GM19452 (cell line): Measurements from ENCODE around the gene MASP1.
A peak's percentile ranks its signal among the peaks of the same experiment; 100 is the strongest.

Experiments used
- ATAC-seq: cut with Tn5 transposase; IDR thresholded peaks from one replicate; pipeline ENCODE4 v1.9.1; 2021; ENCODE audit not compliant: unreplicated experiment

Gene MASP1, protein sequence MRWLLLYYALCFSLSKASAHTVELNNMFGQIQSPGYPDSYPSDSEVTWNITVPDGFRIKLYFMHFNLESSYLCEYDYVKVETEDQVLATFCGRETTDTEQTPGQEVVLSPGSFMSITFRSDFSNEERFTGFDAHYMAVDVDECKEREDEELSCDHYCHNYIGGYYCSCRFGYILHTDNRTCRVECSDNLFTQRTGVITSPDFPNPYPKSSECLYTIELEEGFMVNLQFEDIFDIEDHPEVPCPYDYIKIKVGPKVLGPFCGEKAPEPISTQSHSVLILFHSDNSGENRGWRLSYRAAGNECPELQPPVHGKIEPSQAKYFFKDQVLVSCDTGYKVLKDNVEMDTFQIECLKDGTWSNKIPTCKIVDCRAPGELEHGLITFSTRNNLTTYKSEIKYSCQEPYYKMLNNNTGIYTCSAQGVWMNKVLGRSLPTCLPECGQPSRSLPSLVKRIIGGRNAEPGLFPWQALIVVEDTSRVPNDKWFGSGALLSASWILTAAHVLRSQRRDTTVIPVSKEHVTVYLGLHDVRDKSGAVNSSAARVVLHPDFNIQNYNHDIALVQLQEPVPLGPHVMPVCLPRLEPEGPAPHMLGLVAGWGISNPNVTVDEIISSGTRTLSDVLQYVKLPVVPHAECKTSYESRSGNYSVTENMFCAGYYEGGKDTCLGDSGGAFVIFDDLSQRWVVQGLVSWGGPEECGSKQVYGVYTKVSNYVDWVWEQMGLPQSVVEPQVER

GRCh38 chr3:187291512-187292132, at the start of gene MASP1:
Gene MASP1, minus strand, starts transcription at chr3:187291737. Its CDS starts 105 bp downstream, at chr3:187291632.
- no peak for ATAC-seq

DNA sequence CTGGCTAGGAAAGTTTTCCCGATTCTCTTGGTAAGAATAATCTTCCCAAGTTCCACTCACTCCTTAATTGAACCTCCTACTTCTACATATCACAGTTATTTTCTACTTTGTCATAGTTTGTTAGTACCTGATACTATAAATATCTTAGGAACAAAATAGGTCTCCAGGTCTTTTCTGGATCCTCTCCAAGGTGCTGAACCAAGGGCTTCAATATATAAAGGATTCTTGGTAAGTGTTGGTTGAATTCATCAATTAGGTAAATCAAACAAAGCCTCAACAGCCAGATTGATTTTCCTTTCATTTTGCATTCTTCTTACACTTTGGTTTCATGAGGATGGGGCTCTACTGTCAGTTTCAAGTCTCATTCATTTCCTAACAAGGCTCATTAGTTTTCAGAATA, 49.0 kb upstream of the MASP1 start:
- ATAC-seq = no peak

DNA sequence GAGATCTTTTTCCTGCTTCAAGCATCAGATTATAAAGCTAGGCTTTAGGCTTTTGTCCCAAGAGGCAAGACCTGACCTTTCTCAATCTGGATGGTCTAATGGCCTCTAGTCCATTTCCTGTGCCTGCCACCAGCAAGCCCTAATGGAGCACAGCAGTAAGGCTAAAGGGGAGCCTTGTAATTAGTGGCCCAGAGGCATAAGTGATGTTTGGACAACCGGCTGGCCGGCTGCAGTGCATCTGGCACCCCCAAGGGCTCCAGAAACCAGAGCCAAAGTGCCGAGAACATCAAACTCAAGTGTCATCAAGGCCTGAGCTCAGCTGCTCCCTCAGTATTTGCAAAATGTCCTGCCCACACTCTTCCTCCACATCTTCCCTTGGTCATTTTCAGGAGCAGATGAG, 44.8 kb upstream of the MASP1 start:
- ATAC-seq = no peak

DNA sequence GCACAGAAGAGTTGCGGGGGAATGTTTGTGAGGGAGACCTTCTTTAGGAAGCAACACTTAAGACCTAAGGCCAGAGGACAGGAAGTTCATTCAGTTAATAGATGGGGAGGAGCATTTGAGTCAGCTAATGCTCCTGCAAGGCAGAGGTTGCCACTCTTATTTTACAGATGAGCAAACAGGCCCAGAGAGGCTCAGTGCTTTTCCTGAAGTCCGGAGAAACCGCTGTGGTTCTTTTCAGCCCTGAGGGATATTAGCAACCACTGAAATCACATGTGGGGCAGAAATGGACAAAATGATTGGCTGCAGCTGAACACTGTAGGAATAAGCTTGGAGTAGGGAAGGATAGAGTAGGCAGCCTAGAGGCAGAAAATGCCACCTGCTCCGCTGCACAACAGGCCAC, 43.4 kb upstream of the MASP1 start:
- no peak for ATAC-seq

- no peak for ATAC-seq
These were observed 37.2 kb upstream of the MASP1 start for GRCh38 chr3:187328691-187329090.

DNA sequence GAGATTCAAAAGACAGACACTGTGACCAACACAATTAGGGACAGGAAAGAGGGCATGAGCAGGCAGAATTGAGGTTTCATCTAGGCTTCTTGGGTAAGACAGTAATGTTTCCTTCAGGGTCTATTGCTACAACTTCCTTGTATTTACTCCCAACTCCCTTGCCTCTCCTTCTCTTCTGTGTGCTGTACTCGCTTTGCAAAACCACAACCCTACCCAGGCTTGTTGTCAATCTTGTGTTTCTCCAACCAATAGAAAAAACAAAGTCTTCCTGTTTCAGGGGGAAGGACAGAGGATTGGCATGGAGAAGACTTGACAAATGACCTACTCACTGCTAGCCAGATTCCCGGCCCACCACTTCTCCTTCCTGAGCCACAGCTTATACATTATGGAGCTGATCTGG, 36.3 kb upstream of the MASP1 start:
- no peak for ATAC-seq

GRCh38 chr3:187325632-187326031, 34.1 kb upstream of the MASP1 start:
- ATAC-seq = no peak

DNA sequence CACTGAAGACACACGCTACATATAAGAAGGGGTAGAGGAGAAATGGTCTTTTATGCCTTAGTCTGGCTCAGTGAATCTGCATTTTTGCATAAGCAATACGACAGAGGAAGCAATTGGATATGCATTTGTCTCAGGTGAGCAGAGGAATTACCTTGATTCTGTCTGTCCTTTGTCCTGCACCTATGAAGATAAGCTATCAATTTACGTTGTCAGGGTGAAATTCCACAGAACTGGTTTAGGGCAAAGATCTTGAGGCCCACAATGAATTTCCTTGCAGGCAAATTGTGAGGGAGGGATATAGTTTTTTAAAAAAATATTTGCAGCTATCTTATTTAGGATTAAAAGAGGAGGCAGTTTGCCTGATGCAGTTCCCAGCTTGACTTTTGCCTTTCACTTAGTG, 31.6 kb upstream of the MASP1 start:
- no peak for ATAC-seq

DNA sequence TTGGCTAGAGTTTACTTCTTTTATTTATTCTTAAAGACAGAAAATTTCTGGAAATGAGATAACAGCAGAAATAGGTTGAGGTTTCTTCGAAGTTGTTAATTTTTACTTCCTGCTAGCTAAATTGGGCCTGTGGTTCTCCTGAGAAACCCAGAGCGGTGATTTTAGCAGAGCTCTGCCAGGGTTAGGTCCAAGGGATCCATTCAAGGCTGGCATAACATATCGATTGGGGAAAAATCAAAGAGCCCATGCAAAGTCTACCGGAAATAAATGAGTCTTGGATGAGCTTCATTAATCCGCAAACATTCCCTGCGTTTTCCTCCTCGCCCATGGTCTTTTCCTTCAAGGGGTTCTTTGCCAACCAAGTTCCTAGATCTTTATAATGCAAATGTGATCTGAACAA, 30.8 kb upstream of the MASP1 start:
- ATAC-seq = no peak

- ATAC-seq = no peak
These were observed 30.2 kb upstream of the MASP1 start for GRCh38 chr3:187321766-187322165.

DNA sequence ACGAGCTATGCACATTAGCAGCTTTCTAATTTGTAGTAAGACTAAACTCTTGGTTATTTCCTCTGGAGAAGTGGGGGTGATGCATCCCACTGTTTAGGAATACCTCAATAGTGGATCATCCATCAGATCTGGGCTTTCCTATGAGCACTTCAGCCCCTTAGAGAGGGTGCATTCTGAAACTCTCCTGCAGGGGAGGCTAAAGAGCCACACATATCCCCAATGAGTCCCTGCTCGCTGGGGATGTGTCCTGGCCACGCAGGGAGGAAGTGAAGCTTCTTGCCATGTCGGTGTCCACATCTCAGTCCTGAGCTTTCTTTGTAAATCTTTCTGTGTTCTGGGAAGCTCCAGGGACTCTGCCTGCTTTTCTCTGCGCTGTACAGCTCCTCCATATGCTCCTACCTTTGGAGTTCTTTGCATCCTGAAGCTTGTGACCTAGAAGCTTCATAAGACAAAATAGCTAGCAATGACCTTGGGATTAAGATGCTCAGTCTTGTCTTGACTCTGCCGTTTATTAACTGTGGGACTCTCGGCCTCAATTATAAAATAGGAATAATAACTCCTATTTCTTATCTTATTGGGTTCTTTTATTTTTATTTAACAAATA, 28.3 kb upstream of the MASP1 start:
- ATAC-seq = peak; percentile 91

GRCh38 chr3:187318819-187319616, 27.5 kb upstream of the MASP1 start:
- ATAC-seq = no peak

DNA sequence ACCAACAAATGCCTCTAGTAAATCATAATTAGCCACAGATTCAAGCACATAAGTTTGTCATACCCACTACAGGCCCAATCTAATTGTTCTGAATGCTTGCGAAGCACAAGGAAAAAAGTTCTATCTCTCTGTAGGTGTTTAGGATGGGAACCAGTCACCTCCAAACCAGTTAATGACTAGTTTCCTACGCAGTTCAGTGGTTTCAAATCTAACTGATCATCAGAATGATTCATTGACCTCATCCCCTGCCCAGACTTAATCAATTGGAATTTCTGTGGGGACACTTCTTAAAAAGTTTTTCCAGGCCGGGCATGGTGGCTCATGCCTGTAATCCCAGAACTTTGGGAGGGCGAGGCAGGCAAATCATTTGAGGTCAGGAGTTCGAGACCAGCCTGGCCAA, 24.3 kb upstream of the MASP1 start:
- no peak for ATAC-seq

DNA sequence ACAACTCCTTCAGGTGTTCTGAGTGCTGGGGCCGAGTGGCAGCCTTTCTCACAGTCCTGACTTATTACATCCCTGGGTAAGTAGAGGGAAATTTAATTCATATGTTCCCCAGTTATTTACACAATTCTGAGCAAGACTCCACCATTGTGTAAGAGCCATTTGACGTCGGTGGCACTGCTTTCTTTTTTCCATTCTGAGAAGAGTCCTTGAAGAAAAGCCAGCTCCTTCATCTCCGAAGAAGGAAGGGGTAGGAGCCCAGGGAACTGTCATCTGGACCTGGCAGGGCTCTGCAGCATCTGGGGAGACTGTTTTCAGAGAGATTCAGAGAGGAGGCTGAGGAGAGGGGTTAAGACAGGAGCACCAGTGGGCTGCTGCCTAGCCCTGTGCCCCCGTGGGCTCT, 22.6 kb upstream of the MASP1 start:
- ATAC-seq = no peak

DNA sequence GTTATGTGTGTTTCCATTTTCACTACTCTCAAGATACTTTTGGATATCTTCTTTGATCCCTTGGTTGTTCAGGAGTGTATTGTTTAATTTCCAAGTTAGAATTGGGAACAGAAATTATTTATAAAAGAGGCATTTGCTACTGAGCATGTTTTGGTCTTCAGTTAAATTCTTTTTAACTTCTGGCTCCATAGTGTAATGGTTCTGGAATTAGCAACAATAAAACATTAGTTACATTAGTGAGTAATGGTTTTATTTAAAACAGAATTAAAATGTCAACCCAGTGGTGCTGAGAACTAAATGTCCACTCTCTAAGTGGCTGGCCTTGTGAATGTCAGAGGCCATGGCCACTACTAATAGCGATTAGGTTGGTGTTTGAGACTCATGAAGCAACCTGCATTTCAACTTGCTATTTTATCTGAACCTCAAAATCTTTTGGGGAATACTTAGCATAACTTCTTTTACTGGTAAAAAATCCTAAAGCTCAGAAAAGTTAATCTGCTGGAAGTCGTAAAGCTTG, 19.5 kb upstream of the MASP1 start:
- no peak for ATAC-seq

GRCh38 chr3:187310226-187310625, 18.7 kb upstream of the MASP1 start:
- ATAC-seq = no peak

- ATAC-seq = no peak
These were observed 14.3 kb upstream of the MASP1 start for GRCh38 chr3:187305881-187306280.

DNA sequence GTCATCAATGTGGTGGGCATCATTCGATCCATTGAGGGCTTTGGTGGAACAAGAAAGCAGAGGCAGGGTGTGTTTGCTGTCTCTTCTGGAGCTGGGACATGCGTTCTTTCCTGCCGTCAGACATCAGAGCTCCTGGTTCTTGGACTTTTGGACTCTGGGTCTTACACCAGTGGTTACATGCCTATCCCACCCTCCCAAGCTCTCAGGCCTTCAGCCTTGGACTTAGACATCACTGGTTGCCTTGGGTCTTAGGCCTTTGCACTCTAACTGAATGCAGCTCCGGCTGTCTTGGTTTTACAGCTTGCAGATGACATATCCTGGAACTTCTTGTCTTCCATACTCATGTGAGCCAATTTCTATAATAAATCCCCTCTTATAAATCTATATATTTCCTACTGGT, 8.1 kb upstream of the MASP1 start:
- ATAC-seq = no peak

GRCh38 chr3:187296911-187297310, 5.4 kb upstream of the MASP1 start:
- ATAC-seq = no peak

GRCh38 chr3:187296058-187296457, 4.5 kb upstream of the MASP1 start:
- ATAC-seq = no peak
